ENCODE measurements around the gene MYO3B. TPM values are rescaled to one million over a fixed set of nuclear protein-coding genes. Genes with fewer than 3 reads are reported as not detected.

Gene MYO3B
- total RNA-seq, 1 experiment from 2014 or later: 0.52 TPM

- DNase-seq (ENCODE audit: low spot score): no peak
- ChIA-PET CTCF (no interaction called here), POLR2A (ENCODE audit: low non-redundant PET) (no interaction called here)
- intact Hi-C loops (cut with micrococcal nuclease; ENCODE audit: unreplicated experiment): no loop called here
- Histone ChIP-seq H3K27ac (ENCODE audit: low read depth, low read length, poor library complexity, severe bottlenecking) (no peak overlapping the region), H3K4me3 (ENCODE audit: low read depth, low read length, poor library complexity, severe bottlenecking) (no peak overlapping the region), H3K36me3 (ENCODE audit: insufficient read depth, low read length, poor library complexity, severe bottlenecking) (no peaks in the 10 kb centered on the region), H3K4me1 (ENCODE audit: insufficient read depth, low read length, poor library complexity, severe bottlenecking) (no peaks in the 10 kb centered on the region), H3K27me3 (replicated peaks; ENCODE audit: insufficient read depth, low read depth, low read length, poor library complexity) (no peaks in the 10 kb centered on the region), H3K9me3 (ENCODE audit: low read depth, low read length, poor library complexity, severe bottlenecking) (no peaks in the 10 kb centered on the region)
- TF ChIP-seq, protein P1, sequence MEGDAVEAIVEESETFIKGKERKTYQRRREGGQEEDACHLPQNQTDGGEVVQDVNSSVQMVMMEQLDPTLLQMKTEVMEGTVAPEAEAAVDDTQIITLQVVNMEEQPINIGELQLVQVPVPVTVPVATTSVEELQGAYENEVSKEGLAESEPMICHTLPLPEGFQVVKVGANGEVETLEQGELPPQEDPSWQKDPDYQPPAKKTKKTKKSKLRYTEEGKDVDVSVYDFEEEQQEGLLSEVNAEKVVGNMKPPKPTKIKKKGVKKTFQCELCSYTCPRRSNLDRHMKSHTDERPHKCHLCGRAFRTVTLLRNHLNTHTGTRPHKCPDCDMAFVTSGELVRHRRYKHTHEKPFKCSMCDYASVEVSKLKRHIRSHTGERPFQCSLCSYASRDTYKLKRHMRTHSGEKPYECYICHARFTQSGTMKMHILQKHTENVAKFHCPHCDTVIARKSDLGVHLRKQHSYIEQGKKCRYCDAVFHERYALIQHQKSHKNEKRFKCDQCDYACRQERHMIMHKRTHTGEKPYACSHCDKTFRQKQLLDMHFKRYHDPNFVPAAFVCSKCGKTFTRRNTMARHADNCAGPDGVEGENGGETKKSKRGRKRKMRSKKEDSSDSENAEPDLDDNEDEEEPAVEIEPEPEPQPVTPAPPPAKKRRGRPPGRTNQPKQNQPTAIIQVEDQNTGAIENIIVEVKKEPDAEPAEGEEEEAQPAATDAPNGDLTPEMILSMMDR (conservative IDR thresholded peaks at IDR 0.05; ENCODE audit: low read depth, low read length): no peak
- TF ChIP-seq EZH2 (IDR thresholded peaks at IDR 0.05; ENCODE audit: borderline replicate concordance, low read depth, low read length, poor library complexity, severe bottlenecking): no peak
- BruUV-seq (replicated peaks): no TSS peak
These were observed 276.8 kb downstream of the MYO3B start for GRCh38 chr2:170454471-170455372.

DNA sequence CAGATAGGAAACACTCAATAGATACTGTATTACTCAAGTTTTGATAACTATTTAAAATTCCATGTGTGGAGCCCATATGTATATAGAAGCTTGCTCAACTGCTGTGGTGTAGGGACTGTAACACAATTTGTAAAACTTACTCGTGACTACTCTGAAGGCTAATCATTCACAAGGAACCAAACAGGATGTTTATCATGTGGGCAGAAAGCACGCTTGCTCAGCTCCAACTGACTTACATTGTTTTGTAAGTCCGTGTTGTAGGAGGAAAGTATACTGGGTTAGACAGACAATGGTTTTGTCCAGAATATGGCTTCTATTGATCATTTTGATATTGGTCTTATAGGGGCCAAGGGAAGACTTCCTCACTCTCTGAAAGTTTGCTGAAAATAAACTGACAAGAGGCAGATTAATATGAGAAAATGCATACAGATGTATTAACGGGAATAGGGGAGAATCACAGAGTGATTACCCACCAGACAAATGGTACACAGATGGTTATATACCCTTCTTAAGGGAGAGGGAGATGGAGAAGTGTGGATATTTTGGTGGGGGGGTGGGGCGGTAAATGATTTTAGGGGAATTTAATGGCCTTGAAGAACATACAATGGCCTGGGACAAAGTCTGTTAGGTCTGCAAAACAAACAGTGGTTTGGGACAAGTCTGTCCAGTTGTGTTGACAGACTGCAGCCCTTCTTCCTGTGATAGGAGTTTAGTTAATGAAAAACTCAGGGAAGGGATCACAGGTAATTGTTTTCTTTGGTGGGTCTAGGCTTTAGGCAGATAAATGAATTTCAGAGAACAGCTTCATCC, 277.9 kb downstream of the MYO3B start:
- intact Hi-C loops (cut with micrococcal nuclease; ENCODE audit: unreplicated experiment): no loop called here
- Histone ChIP-seq H3K4me1 (ENCODE audit: insufficient read depth, low read length, poor library complexity, severe bottlenecking) (no peaks in the 10 kb centered on the region), H3K27me3 (replicated peaks; ENCODE audit: insufficient read depth, low read depth, low read length, poor library complexity) (no peaks in the 10 kb centered on the region), H3K36me3 (ENCODE audit: insufficient read depth, low read length, poor library complexity, severe bottlenecking) (no peaks in the 10 kb centered on the region), H3K4me3 (ENCODE audit: low read depth, low read length, poor library complexity, severe bottlenecking) (no peak overlapping the region), H3K9me3 (ENCODE audit: low read depth, low read length, poor library complexity, severe bottlenecking) (no peaks in the 10 kb centered on the region), H3K27ac (ENCODE audit: low read depth, low read length, poor library complexity, severe bottlenecking) (no peak overlapping the region)
- ChIA-PET POLR2A (ENCODE audit: low non-redundant PET) (no interaction called here), CTCF (no interaction called here)
- no peak for DNase-seq (ENCODE audit: low spot score)
- no peak for TF ChIP-seq EZH2 (IDR thresholded peaks at IDR 0.05; ENCODE audit: borderline replicate concordance, low read depth, low read length, poor library complexity, severe bottlenecking)
- TF ChIP-seq, protein P1 (conservative IDR thresholded peaks at IDR 0.05; ENCODE audit: low read depth, low read length): no peak
- no TSS peak for BruUV-seq (replicated peaks)

- BruUV-seq (replicated peaks): no TSS peak
- Histone ChIP-seq H3K27me3 (replicated peaks; ENCODE audit: insufficient read depth, low read depth, low read length, poor library complexity) (no peaks in the 10 kb centered on the region), H3K36me3 (ENCODE audit: insufficient read depth, low read length, poor library complexity, severe bottlenecking) (no peaks in the 10 kb centered on the region), H3K4me1 (ENCODE audit: insufficient read depth, low read length, poor library complexity, severe bottlenecking) (no peaks in the 10 kb centered on the region), H3K27ac (ENCODE audit: low read depth, low read length, poor library complexity, severe bottlenecking) (no peak overlapping the region), H3K4me3 (ENCODE audit: low read depth, low read length, poor library complexity, severe bottlenecking) (no peak overlapping the region), H3K9me3 (ENCODE audit: low read depth, low read length, poor library complexity, severe bottlenecking) (no peaks in the 10 kb centered on the region)
- intact Hi-C loops (cut with micrococcal nuclease; ENCODE audit: unreplicated experiment): no loop called here
- no peak for DNase-seq (ENCODE audit: low spot score)
- no peak for TF ChIP-seq EZH2 (IDR thresholded peaks at IDR 0.05; ENCODE audit: borderline replicate concordance, low read depth, low read length, poor library complexity, severe bottlenecking)
- TF ChIP-seq, protein P1 (conservative IDR thresholded peaks at IDR 0.05; ENCODE audit: low read depth, low read length): no peak
- CTCF ChIA-PET: no interaction called here
- POLR2A ChIA-PET (ENCODE audit: low non-redundant PET): no interaction called here
These were observed 279.0 kb downstream of the MYO3B start for GRCh38 chr2:170456914-170457313.
